Endothelial cell of umbilical vein (primary cell): ENCODE measurements around the gene TDRD5. TPM values are rescaled to one million over a fixed set of nuclear protein-coding genes. Genes with fewer than 3 reads are reported as not detected.
A peak's percentile ranks its signal among the peaks of the same experiment; 100 is the strongest.

Experiments used
- BruUV-seq: library from RNA; stranded (reverse); fragments of 400-500 nt; replicated peaks from 2 replicates; lab custom pipeline; 2021; lab: Mats Ljungman, UMichigan
- CTCF ChIA-PET: fragments of 300-600, 350-600 bp; sonication (Branson Sonifier 250); formaldehyde crosslinking; loops from one replicate; lab custom pipeline; 2021; ENCODE audit warnings: antibody characterized with exemption, inconsistent platforms; lab: Charles Lee
- POLR2A ChIA-PET: fragments of 300-600, 350-600 bp; sonication (Branson Sonifier 250); formaldehyde crosslinking; loops from one replicate; lab custom pipeline; 2021; ENCODE audit warnings: antibody characterized with exemption, inconsistent platforms; lab: Charles Lee
- DNase-seq: peaks from one replicate; pipeline ENCODE4 v3.0.0-alpha.2; 2011; ENCODE audit warnings: low read depth, low spot score
- FAIRE-seq: peaks from 2 replicates; lab custom pipeline; 2011; peaks lifted over from hg19 to GRCh38; lab: Jason Lieb, UNC
- H2AFZ ChIP-seq: 2 replicates; pipeline ENCODE4 v1.6.0; 2012; ENCODE audit warnings: low read depth, low read length, control low read depth, inconsistent platforms
- H3K27ac ChIP-seq: 2 replicates; pipeline ENCODE4 v1.5.1; 2011; ENCODE audit warnings: low read depth, mild to moderate bottlenecking, control low read depth, low read length, moderate library complexity; ENCODE audit not compliant: insufficient read depth
- H3K27me3 ChIP-seq, 2 experiments: 2 replicates each; pipeline versions ENCODE4 v1.6.0 to v1.6.1; 2011; ENCODE audit warnings: low read length in 2 of 2, mixed read lengths in 1 of 2; ENCODE audit not compliant: control insufficient read depth in 2 of 2, insufficient read depth in 2 of 2
- H3K36me3 ChIP-seq, 2 experiments: 2 replicates in 1 of 2; 3 replicates in 1 of 2; pipeline ENCODE4 v1.5.1; 2011; ENCODE audit warnings: low read length in 2 of 2, mild to moderate bottlenecking in 1 of 2, moderate library complexity in 1 of 2; ENCODE audit not compliant: control insufficient read depth in 2 of 2, insufficient read depth in 2 of 2; ENCODE audit errors: extremely low read depth in 1 of 2
- H3K4me1 ChIP-seq: 3 replicates; pipeline ENCODE4 v1.5.1; 2011; ENCODE audit warnings: mild to moderate bottlenecking, low read length; ENCODE audit not compliant: control insufficient read depth, insufficient read depth; ENCODE audit errors: extremely low read depth
- H3K4me2 ChIP-seq: 2 replicates; pipeline ENCODE4 v1.6.1; 2011; ENCODE audit warnings: low read length, control low read depth, mixed read lengths; ENCODE audit not compliant: insufficient read depth
- H3K4me3 ChIP-seq, 3 experiments: fragments of 200-600 bp in 1 of 3; sonication (generic), shearing (Covaris generic) in 1 of 3; replicated peaks in 1 of 3; 2 replicates each; pipeline ENCODE4 v1.5.1; 2011 to 2016; ENCODE audit warnings: control low read depth in 3 of 3, low read length in 3 of 3, mild to moderate bottlenecking in 2 of 3, inconsistent platforms in 1 of 3, low read depth in 1 of 3, moderate library complexity in 1 of 3; ENCODE audit not compliant: insufficient read depth in 1 of 3
- H3K79me2 ChIP-seq: 2 replicates; pipeline ENCODE4 v1.6.0; 2012; ENCODE audit warnings: low read length, inconsistent platforms; ENCODE audit not compliant: control insufficient read depth, insufficient read depth
- H3K9ac ChIP-seq: replicated peaks from 2 replicates; pipeline ENCODE3; 2011; ENCODE audit warnings: low read length, control low read depth; ENCODE audit not compliant: insufficient read depth; ENCODE audit errors: extremely low read depth
- H3K9me1 ChIP-seq: replicated peaks from 3 replicates; pipeline ENCODE4 v1.6.0; 2011; ENCODE audit warnings: mild to moderate bottlenecking, low read length; ENCODE audit not compliant: control insufficient read depth, insufficient read depth; ENCODE audit errors: extremely low read depth
- H3K9me3 ChIP-seq: replicated peaks from 2 replicates; pipeline ENCODE4 v1.5.1; 2012; ENCODE audit warnings: low read length, inconsistent platforms; ENCODE audit not compliant: control insufficient read depth, insufficient read depth
- H4K20me1 ChIP-seq: replicated peaks from 2 replicates; pipeline ENCODE3; 2011; ENCODE audit warnings: mild to moderate bottlenecking, low read length; ENCODE audit not compliant: control insufficient read depth, insufficient read depth; ENCODE audit errors: extremely low read depth
- EZH2 ChIP-seq: IDR thresholded peaks from 2 replicates; pipeline ENCODE4 v1.6.1; 2012; ENCODE audit warnings: borderline replicate concordance, low read depth, mild to moderate bottlenecking, moderate library complexity, low read length, inconsistent platforms; ENCODE audit not compliant: severe bottlenecking
- dilution Hi-C: fragments of 300-500 bp; cut with MboI; formaldehyde crosslinking; loops from one replicate; pipeline ENCODE4 v1.15.0; 2019; ENCODE audit warnings: low sequenced_read_pairs; ENCODE audit not compliant: extremely low pct_ligation_motif_present
- intact Hi-C: fragments of 100-400 bp; cut with micrococcal nuclease; formaldehyde crosslinking; loops from one replicate; pipeline ENCODE4 v1.10.0; 2022
- polyA plus RNA-seq, 4 experiments: library from polyadenylated mRNA; depleted of rRNA in 3 of 4; stranded (reverse) in 3 of 4; unstranded in 1 of 4; fragments of >200 nt; gene quantifications; 2 replicates each; pipeline versions ENCODE4 v1.2.1 to v1.2.3, GENCODE V29; 2011 to 2012; ENCODE audit warnings: missing spikeins in 1 of 4
- total RNA-seq: library from RNA; stranded (reverse); gene quantifications from 2 replicates; pipeline ENCODE4 v1.2.3, GENCODE V29; 2021
- TF ChIP-seq, protein P1 (sequence below): IDR thresholded peaks from 2 replicates; pipeline ENCODE4 v1.6.1; 2011; ENCODE audit not compliant: insufficient read depth, insufficient read length
- TF ChIP-seq, protein P2 (sequence below), 2 donors: IDR thresholded peaks; 1 replicate in 1 of 2; 2 replicates in 1 of 2; pipeline ENCODE4 v1.5.1; 2011; ENCODE audit warnings: low read length in 2 of 2, mild to moderate bottlenecking in 2 of 2, moderate library complexity in 2 of 2, control low read depth in 1 of 2, inconsistent platforms in 1 of 2, low read depth in 1 of 2; ENCODE audit not compliant: insufficient read depth in 1 of 2; ENCODE audit errors: extremely low read depth in 1 of 2

Gene TDRD5
- total and polyA plus RNA-seq, 2 donors (not counting 3 experiments of a cell fraction or from before 2014, with no cell fraction given): not detected

GRCh38 chr1:179706339-179706941 lies 114.8 kb downstream of the TDRD5 start:
- no peak overlapping the region for H2AFZ ChIP-seq
- BruUV-seq: no TSS peak
- peaks cover 7 to 14% of the 10 kb centered on the region in 2 experiments for H3K27me3 ChIP-seq
- peaks cover 29% of the 10 kb centered on the region for H3K4me1 ChIP-seq
- H3K9ac ChIP-seq: no peak overlapping the region
- H3K36me3 ChIP-seq: no peaks in the 10 kb centered on the region
- intact Hi-C loops: loop anchor here (1.0 to 10.0 kb wide), 6 partner anchors 103 to 776 kb away; no protein-coding TSS in a partner anchor
- H3K9me1 ChIP-seq: no peaks in the 10 kb centered on the region
- CTCF ChIA-PET: interaction anchor here (0.5 to 17.9 kb wide), 53 partner anchors 9 to 907 kb away, joined by 3 to 1591 read pairs (median 4); partner anchors contain the start of gene TOR1AIP2
- H3K4me2 ChIP-seq: no peak overlapping the region
- POLR2A ChIA-PET: interaction anchor here (1.1 to 1.2 kb wide), 2 partner anchors 103 to 108 kb away, joined by 6 to 7 read pairs; no protein-coding TSS in a partner anchor
- FAIRE-seq: peak; percentile 72
- no peak overlapping the region for H3K27ac ChIP-seq
- no peaks in the 10 kb centered on the region for H3K79me2 ChIP-seq
- peak; percentile 68 for DNase-seq
- no peak for TF ChIP-seq EZH2
- TF ChIP-seq, protein P1, sequence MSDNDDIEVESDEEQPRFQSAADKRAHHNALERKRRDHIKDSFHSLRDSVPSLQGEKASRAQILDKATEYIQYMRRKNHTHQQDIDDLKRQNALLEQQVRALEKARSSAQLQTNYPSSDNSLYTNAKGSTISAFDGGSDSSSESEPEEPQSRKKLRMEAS: no peak
- TF ChIP-seq, protein P2, sequence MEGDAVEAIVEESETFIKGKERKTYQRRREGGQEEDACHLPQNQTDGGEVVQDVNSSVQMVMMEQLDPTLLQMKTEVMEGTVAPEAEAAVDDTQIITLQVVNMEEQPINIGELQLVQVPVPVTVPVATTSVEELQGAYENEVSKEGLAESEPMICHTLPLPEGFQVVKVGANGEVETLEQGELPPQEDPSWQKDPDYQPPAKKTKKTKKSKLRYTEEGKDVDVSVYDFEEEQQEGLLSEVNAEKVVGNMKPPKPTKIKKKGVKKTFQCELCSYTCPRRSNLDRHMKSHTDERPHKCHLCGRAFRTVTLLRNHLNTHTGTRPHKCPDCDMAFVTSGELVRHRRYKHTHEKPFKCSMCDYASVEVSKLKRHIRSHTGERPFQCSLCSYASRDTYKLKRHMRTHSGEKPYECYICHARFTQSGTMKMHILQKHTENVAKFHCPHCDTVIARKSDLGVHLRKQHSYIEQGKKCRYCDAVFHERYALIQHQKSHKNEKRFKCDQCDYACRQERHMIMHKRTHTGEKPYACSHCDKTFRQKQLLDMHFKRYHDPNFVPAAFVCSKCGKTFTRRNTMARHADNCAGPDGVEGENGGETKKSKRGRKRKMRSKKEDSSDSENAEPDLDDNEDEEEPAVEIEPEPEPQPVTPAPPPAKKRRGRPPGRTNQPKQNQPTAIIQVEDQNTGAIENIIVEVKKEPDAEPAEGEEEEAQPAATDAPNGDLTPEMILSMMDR (IDR thresholded peaks at IDR 0.05; ENCODE audit: extremely low read depth in 1 of 2, insufficient read depth in 1 of 2, low read depth in 1 of 2, low read length in 2 of 2): peak; percentile 62 to 68
- no peaks in the 10 kb centered on the region for H4K20me1 ChIP-seq
- no peaks in the 10 kb centered on the region for H3K9me3 ChIP-seq
- dilution Hi-C loops: no loop called here
- H3K4me3 ChIP-seq: no peak overlapping the region
